ENCODE results near the gene CARD11.

- TF ChIP-seq SMC3 (IDR thresholded peaks at IDR 0.05; ENCODE audit: low read depth, low read length): no peak
- TF ChIP-seq, protein P1, sequence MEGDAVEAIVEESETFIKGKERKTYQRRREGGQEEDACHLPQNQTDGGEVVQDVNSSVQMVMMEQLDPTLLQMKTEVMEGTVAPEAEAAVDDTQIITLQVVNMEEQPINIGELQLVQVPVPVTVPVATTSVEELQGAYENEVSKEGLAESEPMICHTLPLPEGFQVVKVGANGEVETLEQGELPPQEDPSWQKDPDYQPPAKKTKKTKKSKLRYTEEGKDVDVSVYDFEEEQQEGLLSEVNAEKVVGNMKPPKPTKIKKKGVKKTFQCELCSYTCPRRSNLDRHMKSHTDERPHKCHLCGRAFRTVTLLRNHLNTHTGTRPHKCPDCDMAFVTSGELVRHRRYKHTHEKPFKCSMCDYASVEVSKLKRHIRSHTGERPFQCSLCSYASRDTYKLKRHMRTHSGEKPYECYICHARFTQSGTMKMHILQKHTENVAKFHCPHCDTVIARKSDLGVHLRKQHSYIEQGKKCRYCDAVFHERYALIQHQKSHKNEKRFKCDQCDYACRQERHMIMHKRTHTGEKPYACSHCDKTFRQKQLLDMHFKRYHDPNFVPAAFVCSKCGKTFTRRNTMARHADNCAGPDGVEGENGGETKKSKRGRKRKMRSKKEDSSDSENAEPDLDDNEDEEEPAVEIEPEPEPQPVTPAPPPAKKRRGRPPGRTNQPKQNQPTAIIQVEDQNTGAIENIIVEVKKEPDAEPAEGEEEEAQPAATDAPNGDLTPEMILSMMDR (IDR thresholded peaks at IDR 0.05): no peak
- TF ChIP-seq YY1 (IDR thresholded peaks at IDR 0.05; ENCODE audit: low read depth): no peak
- TF ChIP-seq MAX (IDR thresholded peaks at IDR 0.05; ENCODE audit: low read depth): no peak
- no peak for TF ChIP-seq MXI1 (IDR thresholded peaks at IDR 0.05; ENCODE audit: low read depth, low read length)
- TF ChIP-seq, protein P2, sequence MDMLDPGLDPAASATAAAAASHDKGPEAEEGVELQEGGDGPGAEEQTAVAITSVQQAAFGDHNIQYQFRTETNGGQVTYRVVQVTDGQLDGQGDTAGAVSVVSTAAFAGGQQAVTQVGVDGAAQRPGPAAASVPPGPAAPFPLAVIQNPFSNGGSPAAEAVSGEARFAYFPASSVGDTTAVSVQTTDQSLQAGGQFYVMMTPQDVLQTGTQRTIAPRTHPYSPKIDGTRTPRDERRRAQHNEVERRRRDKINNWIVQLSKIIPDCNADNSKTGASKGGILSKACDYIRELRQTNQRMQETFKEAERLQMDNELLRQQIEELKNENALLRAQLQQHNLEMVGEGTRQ (IDR thresholded peaks at IDR 0.05; ENCODE audit: borderline replicate concordance, low read depth, low read length): no peak
- TF ChIP-seq FOXJ3 (CRISPR knock-in tag; IDR thresholded peaks at IDR 0.05): no peak
- TF ChIP-seq USF1 (IDR thresholded peaks at IDR 0.05; ENCODE audit: borderline replicate concordance, low read depth): no peak
- no peak for TF ChIP-seq EP300 (IDR thresholded peaks at IDR 0.05; ENCODE audit: borderline replicate concordance in 1 of 2, low read depth in 1 of 2, low read length in 1 of 2)
Observed at GRCh38 chr7:2909043-2909442, 134.6 kb downstream of the CARD11 start.

Measured in SK-N-SH (cell line).